ENCODE data around the gene SEPTIN5.
A peak's percentile ranks its signal among the peaks of the same experiment; 100 is the strongest.

SEPTIN5 gene

DNA sequence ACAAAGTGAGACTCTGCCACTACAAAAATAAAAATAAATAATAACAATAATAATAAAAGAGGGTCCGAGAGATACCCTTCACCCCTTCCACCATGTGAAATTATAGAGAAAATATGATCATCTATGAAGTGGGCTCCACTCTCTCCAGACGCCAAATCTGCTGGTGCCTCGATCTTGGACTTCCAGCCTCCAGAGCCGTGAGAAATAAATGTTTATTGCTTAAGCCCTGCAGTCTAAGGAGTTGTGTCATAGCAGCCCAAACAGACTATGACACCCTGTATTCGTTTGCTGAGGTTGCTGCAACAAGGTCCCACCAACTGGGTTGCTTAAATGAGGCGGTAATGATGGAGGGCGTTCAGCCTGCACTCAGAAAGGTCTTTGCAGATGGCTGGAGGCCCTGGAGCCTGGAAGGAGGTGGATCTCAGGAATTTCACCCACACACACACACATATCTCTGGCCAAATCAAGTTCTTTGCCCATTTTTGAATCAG is 7.6 kb upstream of the SEPTIN5 start:
- DNase-seq, result no peak

DNA sequence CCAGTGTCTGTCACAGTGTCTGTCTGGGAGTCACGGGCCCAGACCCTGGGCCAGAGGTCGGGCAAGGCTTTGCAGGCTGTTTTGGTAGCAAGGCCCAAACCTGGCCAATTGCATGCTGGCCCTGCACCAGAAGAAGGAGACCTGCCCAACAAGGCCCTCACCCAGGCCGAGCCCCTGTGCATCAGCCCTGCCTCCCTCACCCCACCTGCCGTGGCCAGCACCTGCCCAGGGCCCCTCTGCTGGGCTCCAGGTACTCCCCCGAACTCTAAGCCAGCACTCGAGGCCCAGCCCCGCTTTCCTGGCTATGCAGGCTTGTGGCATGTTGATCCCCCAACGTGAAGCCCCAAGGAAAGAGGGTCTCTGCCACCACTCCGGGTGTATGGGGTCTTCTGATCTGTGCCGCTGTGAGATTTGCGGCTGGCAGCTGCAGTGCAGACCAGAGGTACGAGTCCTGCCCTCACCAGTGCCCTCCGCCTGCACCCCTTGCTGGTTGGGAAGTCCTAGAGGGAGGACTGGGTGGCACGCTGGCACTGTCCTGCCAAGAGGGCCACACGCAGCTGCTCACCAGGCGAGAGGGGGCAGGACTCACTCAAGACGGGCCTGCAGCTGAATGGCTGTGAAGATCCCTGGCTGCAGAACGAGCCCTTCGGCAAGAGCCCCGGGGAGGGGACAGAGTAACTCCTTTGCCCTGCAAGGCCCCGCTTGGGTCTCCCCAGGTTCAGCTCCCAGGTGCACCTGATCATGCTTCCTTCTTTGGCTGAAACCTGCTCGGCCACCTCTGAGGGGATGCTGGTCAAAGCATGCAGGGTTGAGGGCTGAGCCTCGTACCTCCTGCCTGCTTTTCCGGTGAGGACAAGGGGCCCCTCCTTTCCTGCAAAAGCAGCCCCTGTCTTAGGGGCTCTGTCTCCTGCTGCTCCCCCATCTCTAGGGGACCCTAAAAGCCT is 6.7 kb upstream of the SEPTIN5 start:
- no peak for DNase-seq

GRCh38 chr22:19708321-19709011 is 5.8 kb upstream of the SEPTIN5 start:
- DNase-seq, result no peak

DNA sequence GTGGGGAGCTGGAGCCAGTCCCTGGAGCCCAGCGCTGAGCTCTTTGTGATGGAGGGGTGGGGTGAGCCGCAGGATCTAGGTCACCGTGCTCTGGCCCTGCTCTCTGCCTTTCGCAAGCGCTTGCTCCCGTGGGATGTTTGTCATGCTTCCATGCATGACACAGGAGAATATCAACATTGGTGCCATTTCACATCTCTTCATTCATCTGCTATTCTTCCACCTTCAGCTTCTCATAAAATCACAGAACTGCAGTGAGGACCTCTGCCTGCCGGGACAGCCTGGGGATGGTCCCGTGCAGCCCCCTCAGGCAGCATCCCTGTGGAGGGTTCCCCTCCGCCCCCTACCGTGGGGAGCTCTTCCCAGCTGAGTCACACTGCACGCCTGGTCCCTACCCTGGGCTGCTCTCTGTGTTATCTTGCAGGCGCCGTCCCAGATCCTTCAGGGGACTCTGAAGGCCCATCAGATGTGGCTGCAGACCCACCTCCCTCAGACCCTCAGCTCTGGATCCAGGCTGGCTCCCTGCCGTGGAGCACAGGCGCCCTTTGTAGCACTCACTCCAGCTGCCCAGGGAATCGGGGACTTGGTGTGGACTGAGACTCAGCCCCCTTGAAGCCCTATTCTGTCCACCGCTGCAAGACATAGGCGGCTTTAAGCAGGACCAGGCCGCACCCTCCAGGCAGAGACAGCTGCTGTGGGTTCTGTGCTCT is 5.1 kb upstream of the SEPTIN5 start:
- DNase-seq, result no peak

- no peak for DNase-seq
Measured at GRCh38 chr22:19710020-19710768, 4.1 kb upstream of the SEPTIN5 start.

DNA sequence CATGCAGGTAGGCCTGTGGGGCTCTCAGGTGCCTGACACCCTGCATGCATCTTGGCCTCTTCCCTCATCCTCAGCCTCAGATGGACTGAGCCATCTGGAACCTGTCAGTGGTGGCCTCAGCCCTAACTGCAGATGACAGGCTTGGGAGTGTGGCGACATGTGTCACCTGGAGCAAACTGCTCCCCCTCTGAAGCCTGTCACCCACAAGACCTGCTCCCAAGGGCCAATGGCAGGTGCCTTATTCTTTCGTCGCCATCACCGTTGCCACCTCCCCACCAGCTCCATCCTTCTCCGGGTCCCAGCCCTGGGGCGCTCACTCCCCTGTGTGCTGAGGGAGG is 3.6 kb upstream of the SEPTIN5 start:
- DNase-seq, result no peak

DNA sequence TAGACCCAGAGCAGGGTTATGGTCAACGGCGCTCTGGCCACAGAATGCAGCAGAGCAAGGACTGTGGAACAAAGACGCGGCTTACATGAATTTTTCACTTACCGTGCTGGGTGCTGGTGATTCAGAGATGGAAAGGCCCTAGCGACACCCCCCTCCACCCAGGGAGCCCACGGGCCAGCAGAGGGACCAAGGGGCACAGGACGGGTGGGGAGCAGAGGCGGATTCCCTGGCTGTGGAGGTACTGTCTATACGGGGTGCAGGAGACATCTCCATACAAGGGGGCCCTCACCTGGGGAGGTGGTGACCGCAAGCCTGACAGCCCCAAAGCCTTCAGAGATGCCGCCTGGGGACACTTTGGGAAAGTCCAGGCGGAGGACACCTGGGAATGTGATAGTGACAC is 1.1 kb upstream of the SEPTIN5 start:
- no peak for DNase-seq

DNA sequence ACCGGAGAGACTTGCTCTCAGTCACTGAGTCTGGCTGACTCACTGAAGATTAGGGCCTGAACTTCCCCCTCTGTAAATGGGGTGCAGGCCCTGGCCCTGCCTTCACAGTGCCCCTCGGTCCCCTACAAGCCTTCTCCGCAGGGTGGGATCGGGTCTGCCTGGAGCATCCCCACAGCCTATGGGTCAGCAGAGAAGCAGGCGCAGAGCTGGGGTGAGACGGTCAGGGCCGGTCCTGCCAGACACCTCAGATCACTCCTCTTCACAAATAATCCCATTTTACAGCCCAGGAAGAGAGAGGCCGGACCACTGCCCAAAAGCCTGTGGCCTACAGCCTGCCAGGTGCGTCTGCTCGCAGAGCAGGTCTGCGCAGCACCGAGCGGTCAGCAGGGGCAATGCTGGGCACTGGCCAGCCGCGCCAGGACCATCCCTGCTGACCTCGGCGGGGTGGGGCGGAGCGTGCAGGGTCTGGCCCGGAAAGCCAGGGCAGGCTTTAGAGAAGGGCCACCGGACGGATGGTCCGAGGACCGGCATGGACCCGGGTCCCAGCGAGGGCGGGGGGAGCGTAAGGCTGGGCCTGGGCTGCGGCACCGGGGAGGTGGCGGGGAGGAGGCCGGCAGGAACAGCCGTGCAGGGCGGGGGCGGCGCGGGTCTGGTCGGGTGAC is 522 bp upstream of the SEPTIN5 start:
- no peak for DNase-seq

DNA sequence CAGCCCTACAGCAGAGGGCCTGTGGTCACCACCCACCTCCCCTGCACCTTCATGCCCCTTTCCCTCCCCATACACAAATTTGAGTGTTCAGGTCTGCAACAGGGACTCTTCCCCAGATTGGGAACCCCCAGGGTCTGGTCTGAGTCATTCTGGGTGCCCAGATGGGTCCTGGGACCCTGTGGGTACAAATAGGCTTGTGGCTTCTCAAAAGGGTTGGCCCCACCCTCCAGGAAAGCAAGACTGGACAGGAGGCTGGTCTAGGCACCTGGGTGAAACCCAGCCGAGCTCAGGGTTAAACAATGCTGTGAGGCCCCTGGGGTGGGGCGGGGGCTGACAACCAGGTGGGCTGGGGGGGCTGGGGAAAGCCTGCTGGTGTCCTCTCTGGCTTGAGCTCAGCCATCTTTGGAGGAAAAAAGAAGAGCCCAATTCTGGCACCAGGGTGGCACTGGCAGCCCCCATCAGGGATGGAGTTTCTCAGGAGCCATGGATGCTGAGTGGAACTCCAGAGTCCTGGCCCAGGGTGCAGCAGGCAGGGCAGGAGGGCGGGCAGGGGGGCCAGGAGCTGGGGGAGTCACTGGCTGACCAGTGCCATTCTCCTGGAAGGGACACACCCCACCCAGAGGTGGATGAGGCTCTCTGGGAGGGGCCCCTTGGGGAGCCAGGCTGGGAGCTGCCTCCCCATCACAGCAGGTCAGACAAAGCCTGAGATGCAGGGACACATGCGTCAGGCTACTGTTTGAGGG is 1.1 kb downstream of the SEPTIN5 start:
- no peak for DNase-seq

- DNase-seq, result no peak
Measured at GRCh38 chr22:19716041-19716828, 1.9 kb downstream of the SEPTIN5 start.

- no peak for DNase-seq
Measured at GRCh38 chr22:19716829-19717105, 2.5 kb downstream of the SEPTIN5 start.

- DNase-seq, result no peak
Measured at GRCh38 chr22:19717181-19717580, 2.9 kb downstream of the SEPTIN5 start.

- peak; percentile 80 for DNase-seq
Measured at GRCh38 chr22:19717691-19718455, 3.6 kb downstream of the SEPTIN5 start.

GRCh38 chr22:19718456-19719049 is 4.2 kb downstream of the SEPTIN5 start:
- no peak for DNase-seq

GRCh38 chr22:19719050-19719482 is 4.8 kb downstream of the SEPTIN5 start:
- peak; percentile 38 for DNase-seq

- DNase-seq, result no peak
Measured at GRCh38 chr22:19719488-19720021, 5.3 kb downstream of the SEPTIN5 start.

DNA sequence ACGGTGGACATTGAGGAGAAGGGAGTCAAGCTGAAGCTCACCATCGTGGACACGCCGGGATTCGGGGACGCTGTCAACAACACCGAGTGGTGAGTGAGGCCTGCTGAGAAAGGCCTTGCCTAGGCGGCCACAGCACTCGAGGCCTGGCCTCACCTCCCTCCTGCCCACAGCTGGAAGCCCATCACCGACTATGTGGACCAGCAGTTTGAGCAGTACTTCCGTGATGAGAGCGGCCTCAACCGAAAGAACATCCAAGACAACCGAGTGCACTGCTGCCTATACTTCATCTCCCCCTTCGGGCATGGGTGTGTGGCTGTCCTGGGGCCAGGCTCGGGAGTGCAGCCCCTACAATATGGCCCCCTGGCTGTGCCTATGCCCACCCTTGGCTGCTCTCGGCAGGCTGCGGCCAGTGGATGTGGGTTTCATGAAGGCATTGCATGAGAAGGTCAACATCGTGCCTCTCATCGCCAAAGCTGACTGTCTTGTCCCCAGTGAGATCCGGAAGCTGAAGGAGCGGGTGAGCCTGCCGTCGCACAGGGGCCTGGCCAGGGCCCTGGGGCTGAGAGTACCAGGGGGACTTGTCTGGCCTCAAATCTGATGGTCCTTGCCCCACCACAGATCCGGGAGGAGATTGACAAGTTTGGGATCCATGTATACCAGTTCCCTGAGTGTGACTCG is 6.0 kb downstream of the SEPTIN5 start:
- DNase-seq, result no peak

GRCh38 chr22:19720999-19721329 is 6.7 kb downstream of the SEPTIN5 start:
- DNase-seq, result no peak
